Measurements from ENCODE around the gene SMAD3. TPM values are rescaled to one million over a fixed set of nuclear protein-coding genes. Genes with fewer than 3 reads are reported as not detected.
"Not testable (repeated sequence)": the region's sequence is repeated elsewhere in the genome, so short reads cannot be mapped to it uniquely, and the experiment has no call there.

SMAD3 gene
- total RNA-seq, 2 donors from 2014 or later = 47.9 to 78.5 TPM

DNA sequence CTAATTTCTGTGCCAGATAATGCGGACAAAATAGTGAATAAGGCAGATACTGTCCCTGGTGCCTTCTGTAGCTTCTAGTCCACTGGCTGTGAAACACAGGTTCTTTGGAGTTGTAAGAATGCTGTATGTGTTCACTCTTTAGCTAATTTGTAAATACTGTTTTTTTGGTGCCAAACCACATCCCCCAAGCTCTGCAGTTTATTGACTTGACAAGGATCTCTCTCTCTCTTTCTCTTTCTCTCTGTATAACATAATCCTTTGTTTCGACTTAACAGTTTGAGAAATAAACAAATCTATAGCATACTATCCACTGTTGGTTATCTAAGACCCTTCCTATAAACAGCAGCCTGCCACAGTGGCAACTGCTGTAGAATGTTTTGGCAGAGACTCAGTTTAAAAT is 7.6 kb downstream of the SMAD3 start:
- Histone ChIP-seq H3K36me3 (no peaks in the 10 kb centered on the region), H3K4me3 (no peak overlapping the region), H3K27me3 (replicated peaks; ENCODE audit: insufficient read depth) (no peaks in the 10 kb centered on the region), H3K9me3 (no peaks in the 10 kb centered on the region), H3K27ac (no peak overlapping the region), H3K4me1 (ENCODE audit: control insufficient read depth in 1 of 2, low read depth in 2 of 2) (peaks cover 52 to 93% of the 10 kb centered on the region in 2 donors)
- TF ChIP-seq, protein P1, sequence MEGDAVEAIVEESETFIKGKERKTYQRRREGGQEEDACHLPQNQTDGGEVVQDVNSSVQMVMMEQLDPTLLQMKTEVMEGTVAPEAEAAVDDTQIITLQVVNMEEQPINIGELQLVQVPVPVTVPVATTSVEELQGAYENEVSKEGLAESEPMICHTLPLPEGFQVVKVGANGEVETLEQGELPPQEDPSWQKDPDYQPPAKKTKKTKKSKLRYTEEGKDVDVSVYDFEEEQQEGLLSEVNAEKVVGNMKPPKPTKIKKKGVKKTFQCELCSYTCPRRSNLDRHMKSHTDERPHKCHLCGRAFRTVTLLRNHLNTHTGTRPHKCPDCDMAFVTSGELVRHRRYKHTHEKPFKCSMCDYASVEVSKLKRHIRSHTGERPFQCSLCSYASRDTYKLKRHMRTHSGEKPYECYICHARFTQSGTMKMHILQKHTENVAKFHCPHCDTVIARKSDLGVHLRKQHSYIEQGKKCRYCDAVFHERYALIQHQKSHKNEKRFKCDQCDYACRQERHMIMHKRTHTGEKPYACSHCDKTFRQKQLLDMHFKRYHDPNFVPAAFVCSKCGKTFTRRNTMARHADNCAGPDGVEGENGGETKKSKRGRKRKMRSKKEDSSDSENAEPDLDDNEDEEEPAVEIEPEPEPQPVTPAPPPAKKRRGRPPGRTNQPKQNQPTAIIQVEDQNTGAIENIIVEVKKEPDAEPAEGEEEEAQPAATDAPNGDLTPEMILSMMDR (IDR thresholded peaks at IDR 0.05) = no peak
- no peak for ATAC-seq (ENCODE audit: insufficient number of reproducible peaks, low FRiP score, low read depth)
- no peak for DNase-seq (ENCODE audit: low spot score)

DNA sequence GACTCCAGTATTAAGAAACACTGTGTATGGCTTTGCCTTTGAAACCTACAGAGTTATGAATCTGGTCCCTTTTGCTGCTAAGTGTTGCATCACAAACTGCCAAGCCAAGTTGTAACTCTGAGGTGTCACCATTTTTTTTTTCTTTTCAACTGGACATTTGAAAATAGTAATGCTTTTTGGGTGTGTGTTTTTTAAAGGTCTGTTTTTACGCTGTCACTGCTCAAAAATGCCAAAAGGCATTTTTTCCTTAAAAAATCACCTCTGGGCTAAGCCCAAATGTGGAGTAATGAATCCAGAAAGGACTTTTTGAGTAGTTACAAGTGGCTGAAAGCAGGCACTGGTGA is 9.5 kb downstream of the SMAD3 start:
- DNase-seq (ENCODE audit: low spot score) (no peak), ATAC-seq (ENCODE audit: insufficient number of reproducible peaks, low FRiP score, low read depth) (peak; percentile 21)
- peak overlapping the region; percentile 8 for H3K4me3 ChIP-seq
- no peaks in the 10 kb centered on the region for H3K9me3 ChIP-seq
- H3K36me3 ChIP-seq = no peaks in the 10 kb centered on the region
- peak overlapping the region; percentile 35 to 64 for H3K27ac ChIP-seq
- TF ChIP-seq, protein P1 (IDR thresholded peaks at IDR 0.05) = no peak
- peaks cover 47 to 91% of the 10 kb centered on the region in 2 donors for H3K4me1 ChIP-seq (ENCODE audit: control insufficient read depth in 1 of 2, low read depth in 2 of 2)
- H3K27me3 ChIP-seq (replicated peaks; ENCODE audit: insufficient read depth) = no peaks in the 10 kb centered on the region

DNA sequence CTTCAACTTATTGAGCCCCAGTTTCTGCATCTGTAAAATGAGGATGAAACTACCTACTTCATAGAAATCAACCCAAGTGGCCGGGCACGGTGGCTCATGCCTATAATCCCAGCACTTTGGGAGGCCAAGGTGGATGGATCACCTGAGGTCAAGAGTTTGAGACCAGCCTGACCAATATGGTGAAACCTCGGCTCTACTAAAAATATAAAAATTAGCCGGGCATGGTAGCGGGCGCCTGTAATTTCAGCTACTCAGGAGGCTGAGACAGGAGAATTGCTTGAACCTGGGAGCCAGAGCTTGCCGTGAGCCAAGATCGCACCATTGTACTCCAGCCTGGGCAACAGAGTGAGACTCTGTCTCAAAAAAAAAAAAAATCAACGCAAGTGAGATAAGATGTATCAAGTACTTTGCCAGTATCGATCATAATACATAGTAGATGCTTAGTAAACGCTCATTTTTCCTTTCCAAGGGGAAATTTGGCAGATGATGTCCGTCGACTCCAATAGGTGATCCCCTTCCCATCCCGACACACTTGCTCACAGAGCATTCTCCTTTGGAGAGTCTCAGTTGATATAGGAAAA is 10.2 kb downstream of the SMAD3 start:
- Histone ChIP-seq H3K27ac (peak overlapping the region; percentile 49 to 64), H3K4me1 (ENCODE audit: control insufficient read depth in 1 of 2, low read depth in 2 of 2) (peaks cover 50 to 91% of the 10 kb centered on the region in 2 donors), H3K4me3 (peak overlapping the region; percentile 21)
- not testable (repeated sequence) for DNase-seq (ENCODE audit: low spot score); ATAC-seq (ENCODE audit: insufficient number of reproducible peaks, low FRiP score, low read depth); H3K27me3 ChIP-seq (replicated peaks; ENCODE audit: insufficient read depth); H3K36me3 ChIP-seq; H3K9me3 ChIP-seq

DNA sequence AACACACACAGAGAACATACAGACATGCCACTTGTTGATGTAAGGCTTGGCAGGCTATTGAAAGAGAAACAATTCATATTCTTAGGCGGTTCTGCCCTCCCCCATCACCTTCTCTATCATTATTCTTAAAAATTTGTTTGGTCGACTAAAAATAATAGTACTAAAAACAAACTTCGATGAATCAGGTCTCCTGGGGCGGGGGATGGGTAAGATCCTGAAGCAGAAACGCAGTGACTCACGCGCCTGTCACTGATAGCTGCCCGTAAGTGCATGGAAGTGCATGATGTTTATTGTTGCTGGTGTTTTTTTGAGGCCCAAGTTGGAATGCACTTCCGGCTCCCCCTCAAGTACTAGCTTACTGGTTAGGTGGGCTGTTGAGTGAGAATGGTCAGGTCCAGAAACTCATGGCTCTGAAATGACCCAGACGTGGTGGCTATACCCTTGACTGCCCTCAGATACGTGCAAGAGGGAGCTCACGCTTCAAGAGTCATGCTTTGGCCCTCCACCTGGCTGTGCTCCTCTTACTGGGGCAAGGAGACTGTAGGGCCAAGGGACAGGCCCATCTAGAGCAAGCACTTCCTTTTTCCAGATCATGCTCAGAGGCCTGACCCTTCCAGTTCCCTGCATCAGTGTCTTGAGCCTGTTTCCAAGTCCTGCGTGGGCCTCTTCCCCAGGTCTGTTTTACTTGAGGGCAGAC is 10.9 kb downstream of the SMAD3 start:
- Histone ChIP-seq H3K36me3 (no peaks in the 10 kb centered on the region), H3K9me3 (no peaks in the 10 kb centered on the region), H3K27ac (peak overlapping the region; percentile 49 to 64), H3K4me1 (ENCODE audit: control insufficient read depth in 1 of 2, low read depth in 2 of 2) (peaks cover 56 to 91% of the 10 kb centered on the region in 2 donors), H3K4me3 (peak overlapping the region; percentile 21), H3K27me3 (replicated peaks; ENCODE audit: insufficient read depth) (no peaks in the 10 kb centered on the region)
- TF ChIP-seq, protein P1 (IDR thresholded peaks at IDR 0.05) = no peak
- DNase-seq (ENCODE audit: low spot score) (peak; percentile 74), ATAC-seq (ENCODE audit: insufficient number of reproducible peaks, low FRiP score, low read depth) (no peak)

DNA sequence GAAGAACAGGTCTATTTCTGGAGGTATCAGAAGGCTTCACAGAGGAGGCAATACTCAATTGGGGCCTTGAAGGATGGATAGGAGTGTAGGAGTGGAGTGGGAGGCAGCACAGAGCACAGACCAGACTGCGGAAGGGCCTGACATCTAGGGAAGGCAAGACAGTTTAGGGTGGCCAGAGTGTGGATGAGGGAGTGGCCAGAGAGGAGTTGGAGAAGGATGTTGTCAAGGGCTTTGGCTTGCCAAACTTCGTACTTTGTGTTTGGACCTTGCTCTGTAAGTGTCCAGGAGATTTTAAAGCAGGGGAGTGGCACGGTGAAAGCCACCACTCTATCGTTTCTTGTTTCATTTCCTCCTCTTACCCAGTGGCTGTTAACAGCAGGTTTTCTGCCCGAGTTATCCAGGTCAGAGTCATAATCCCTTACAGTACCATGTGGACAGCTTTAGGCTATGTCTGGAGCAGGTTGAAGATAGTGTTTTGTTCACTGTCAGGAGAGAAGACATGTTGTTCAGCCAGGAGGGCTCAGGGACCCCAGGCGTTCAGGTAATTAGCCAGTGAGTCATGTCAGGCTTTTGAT is 12.3 kb downstream of the SMAD3 start:
- peaks cover 66 to 98% of the 10 kb centered on the region in 2 donors for H3K4me1 ChIP-seq (ENCODE audit: control insufficient read depth in 1 of 2, low read depth in 2 of 2)

More for the DNA sequence above, 12.3 kb downstream of the SMAD3 start:
- H3K27me3 ChIP-seq (replicated peaks; ENCODE audit: insufficient read depth) = no peaks in the 10 kb centered on the region
- H3K27ac ChIP-seq = peak overlapping the region; percentile 10 to 64
- TF ChIP-seq, protein P1 (IDR thresholded peaks at IDR 0.05) = no peak
- ATAC-seq (ENCODE audit: insufficient number of reproducible peaks, low FRiP score, low read depth) = no peak
- DNase-seq (ENCODE audit: low spot score) = no peak
- no peaks in the 10 kb centered on the region for H3K36me3 ChIP-seq
- no peaks in the 10 kb centered on the region for H3K9me3 ChIP-seq
- H3K4me3 ChIP-seq = no peak overlapping the region
